ENCODE results near the gene ALPG.
"Not testable (repeated sequence)": the region's sequence is repeated elsewhere in the genome, so short reads cannot be mapped to it uniquely, and the experiment has no call there.

DNA sequence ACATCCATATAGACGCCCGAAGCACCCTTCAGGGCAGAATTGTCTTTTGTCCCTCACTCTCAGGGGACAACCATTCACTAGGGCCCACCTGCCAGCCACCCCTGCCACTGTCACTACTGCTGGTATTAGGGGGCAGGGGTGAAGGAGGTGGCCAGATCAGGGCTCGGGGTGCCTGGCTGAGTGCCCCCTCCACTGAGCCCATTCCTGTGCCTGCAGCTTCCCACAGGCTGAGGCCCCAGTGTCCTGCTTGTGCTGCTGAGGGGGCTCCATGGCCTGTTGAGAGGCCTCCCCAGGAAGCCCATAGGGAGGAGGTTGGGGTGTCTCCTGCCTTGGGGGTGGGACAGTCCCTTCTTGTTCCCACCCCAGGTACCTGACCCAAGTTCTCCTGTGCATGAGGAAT is 45.0 kb downstream of the ALPG start:
- TF ChIP-seq, protein P1, sequence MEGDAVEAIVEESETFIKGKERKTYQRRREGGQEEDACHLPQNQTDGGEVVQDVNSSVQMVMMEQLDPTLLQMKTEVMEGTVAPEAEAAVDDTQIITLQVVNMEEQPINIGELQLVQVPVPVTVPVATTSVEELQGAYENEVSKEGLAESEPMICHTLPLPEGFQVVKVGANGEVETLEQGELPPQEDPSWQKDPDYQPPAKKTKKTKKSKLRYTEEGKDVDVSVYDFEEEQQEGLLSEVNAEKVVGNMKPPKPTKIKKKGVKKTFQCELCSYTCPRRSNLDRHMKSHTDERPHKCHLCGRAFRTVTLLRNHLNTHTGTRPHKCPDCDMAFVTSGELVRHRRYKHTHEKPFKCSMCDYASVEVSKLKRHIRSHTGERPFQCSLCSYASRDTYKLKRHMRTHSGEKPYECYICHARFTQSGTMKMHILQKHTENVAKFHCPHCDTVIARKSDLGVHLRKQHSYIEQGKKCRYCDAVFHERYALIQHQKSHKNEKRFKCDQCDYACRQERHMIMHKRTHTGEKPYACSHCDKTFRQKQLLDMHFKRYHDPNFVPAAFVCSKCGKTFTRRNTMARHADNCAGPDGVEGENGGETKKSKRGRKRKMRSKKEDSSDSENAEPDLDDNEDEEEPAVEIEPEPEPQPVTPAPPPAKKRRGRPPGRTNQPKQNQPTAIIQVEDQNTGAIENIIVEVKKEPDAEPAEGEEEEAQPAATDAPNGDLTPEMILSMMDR (IDR thresholded peaks at IDR 0.05; ENCODE audit: low read length): not testable (repeated sequence)
- not testable (repeated sequence) for TF ChIP-seq EZH2 (IDR thresholded peaks at IDR 0.05; ENCODE audit: borderline replicate concordance, low read length)
